OCI-LY3 (cell line): Measurements from ENCODE around the gene SMIM7.
"Not testable (repeated sequence)": the region's sequence is repeated elsewhere in the genome, so short reads cannot be mapped to it uniquely, and the experiment has no call there.

ENCODE experiments used
- H2AFZ ChIP-seq: fragments of 200-600, 300-600 bp; shearing (Covaris generic); 2 replicates; pipeline ENCODE4 v1.6.0; 2014; ENCODE audit warnings: antibody characterized with exemption, low read depth, low read length
- H3K27ac ChIP-seq: fragments of 200-600, 300-600 bp; sonication (generic); 2 replicates; pipeline ENCODE4 v1.5.1; 2014; ENCODE audit warnings: mild to moderate bottlenecking, low read length, moderate library complexity, mixed read lengths
- H3K27me3 ChIP-seq: fragments of 200-600, 300-600 bp; sonication (generic); 2 replicates; pipeline ENCODE4 v1.6.1; 2014; ENCODE audit warnings: low read depth, low read length, mixed read lengths
- H3K36me3 ChIP-seq: fragments of 200-600, 300-600 bp; sonication (generic); replicated peaks from 2 replicates; pipeline ENCODE3; 2014; ENCODE audit warnings: low read depth, low read length, mixed read lengths
- H3K4me1 ChIP-seq: fragments of 300-600, 200-600 bp; sonication (generic); 2 replicates; pipeline ENCODE4 v1.6.1; 2014; ENCODE audit warnings: low read length, mixed read lengths
- H3K4me2 ChIP-seq: fragments of 200-600, 300-600 bp; sonication (generic); 2 replicates; pipeline ENCODE4 v1.6.1; 2014; ENCODE audit warnings: low read length, mixed read lengths
- H3K4me3 ChIP-seq: fragments of 300-600, 200-600 bp; sonication (generic); 2 replicates; pipeline ENCODE4 v1.5.1; 2014; ENCODE audit warnings: antibody characterized with exemption, mild to moderate bottlenecking, low read length, moderate library complexity
- H3K79me2 ChIP-seq: fragments of 300-600, 200-600 bp; shearing (Covaris generic); 2 replicates; pipeline ENCODE4 v1.6.1; 2014; ENCODE audit warnings: mild to moderate bottlenecking, low read length, mixed read lengths
- H3K9ac ChIP-seq: fragments of 300-600, 200-600 bp; shearing (Covaris generic); 2 replicates; pipeline ENCODE4 v1.6.0; 2014; ENCODE audit warnings: mild to moderate bottlenecking, low read length, moderate library complexity
- H3K9me3 ChIP-seq: fragments of 200-600, 300-600 bp; shearing (Covaris generic); 2 replicates; pipeline ENCODE4 v1.6.1; 2014; ENCODE audit warnings: low read length, mixed read lengths; ENCODE audit not compliant: insufficient read depth
- H4K20me1 ChIP-seq: fragments of 200-600, 300-600 bp; sonication (generic); 2 replicates; pipeline ENCODE4 v1.6.1; 2016; ENCODE audit warnings: low read length, mixed read lengths; ENCODE audit not compliant: insufficient read depth
- EZH2phosphoT487 ChIP-seq: fragments of 200-600 bp; shearing (Covaris generic); IDR thresholded peaks from 2 replicates; pipeline ENCODE4 v1.6.1; 2018; ENCODE audit warnings: antibody characterized with exemption, mixed run types, low read depth
- TF ChIP-seq, protein P1 (sequence below): fragments of 200-600, 300-600 bp; sonication (generic); IDR thresholded peaks from 2 replicates; pipeline ENCODE4 v1.5.1; 2014; ENCODE audit warnings: antibody characterized with exemption, low read length, low read depth

SMIM7 gene

GRCh38 chr19:16673231-16673630 is 13.3 kb upstream of the SMIM7 start:
- Histone ChIP-seq H3K79me2 (no peaks in the 10 kb centered on the region), H3K27ac (no peak overlapping the region), H3K27me3 (no peaks in the 10 kb centered on the region), H3K9ac (no peak overlapping the region), H3K9me3 (no peaks in the 10 kb centered on the region), H3K36me3 (no peaks in the 10 kb centered on the region), H3K4me2 (no peak overlapping the region), H3K4me1 (no peaks in the 10 kb centered on the region), H3K4me3 (no peak overlapping the region), H4K20me1 (no peaks in the 10 kb centered on the region), H2AFZ (no peak overlapping the region)
- no peak for TF ChIP-seq EZH2phosphoT487
- TF ChIP-seq, protein P1, sequence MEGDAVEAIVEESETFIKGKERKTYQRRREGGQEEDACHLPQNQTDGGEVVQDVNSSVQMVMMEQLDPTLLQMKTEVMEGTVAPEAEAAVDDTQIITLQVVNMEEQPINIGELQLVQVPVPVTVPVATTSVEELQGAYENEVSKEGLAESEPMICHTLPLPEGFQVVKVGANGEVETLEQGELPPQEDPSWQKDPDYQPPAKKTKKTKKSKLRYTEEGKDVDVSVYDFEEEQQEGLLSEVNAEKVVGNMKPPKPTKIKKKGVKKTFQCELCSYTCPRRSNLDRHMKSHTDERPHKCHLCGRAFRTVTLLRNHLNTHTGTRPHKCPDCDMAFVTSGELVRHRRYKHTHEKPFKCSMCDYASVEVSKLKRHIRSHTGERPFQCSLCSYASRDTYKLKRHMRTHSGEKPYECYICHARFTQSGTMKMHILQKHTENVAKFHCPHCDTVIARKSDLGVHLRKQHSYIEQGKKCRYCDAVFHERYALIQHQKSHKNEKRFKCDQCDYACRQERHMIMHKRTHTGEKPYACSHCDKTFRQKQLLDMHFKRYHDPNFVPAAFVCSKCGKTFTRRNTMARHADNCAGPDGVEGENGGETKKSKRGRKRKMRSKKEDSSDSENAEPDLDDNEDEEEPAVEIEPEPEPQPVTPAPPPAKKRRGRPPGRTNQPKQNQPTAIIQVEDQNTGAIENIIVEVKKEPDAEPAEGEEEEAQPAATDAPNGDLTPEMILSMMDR, result no peak

DNA sequence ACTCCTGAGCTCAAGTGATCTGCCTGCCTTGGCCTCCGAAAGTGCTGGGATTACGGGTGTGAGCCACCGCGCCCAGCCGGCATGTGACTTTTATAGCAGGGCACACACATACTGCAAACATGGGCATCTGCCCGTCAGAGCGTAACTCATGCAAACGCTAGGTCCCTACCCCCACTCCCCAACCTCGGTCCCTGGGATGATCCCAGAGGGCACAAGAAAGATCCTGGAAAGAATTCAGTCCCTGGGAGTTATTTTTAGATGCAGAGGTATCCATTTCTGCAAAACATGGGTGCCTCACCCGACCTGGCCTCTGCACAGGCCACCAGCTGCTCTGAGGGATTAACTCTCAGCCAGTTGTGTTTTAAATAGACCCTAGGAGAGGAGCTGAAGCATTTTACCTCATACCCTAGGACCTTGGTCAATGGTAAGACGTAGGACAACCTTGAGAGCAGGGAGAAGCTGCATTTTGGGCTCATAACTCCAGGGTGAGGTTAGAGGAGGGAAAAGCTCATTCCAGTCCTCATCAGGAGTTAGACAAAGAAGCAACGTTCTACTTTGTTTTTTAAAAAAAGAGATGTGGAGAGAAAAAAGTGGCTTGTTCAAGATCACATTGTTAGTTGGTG is 11.8 kb upstream of the SMIM7 start:
- H3K27me3 ChIP-seq, result no peaks in the 10 kb centered on the region
- no peaks in the 10 kb centered on the region for H3K4me1 ChIP-seq
- H3K9me3 ChIP-seq, result no peaks in the 10 kb centered on the region
- no peak overlapping the region for H3K9ac ChIP-seq
- TF ChIP-seq, protein P1, result no peak
- no peak for TF ChIP-seq EZH2phosphoT487
- H3K4me3 ChIP-seq, result no peak overlapping the region
- no peaks in the 10 kb centered on the region for H3K79me2 ChIP-seq
- no peak overlapping the region for H3K4me2 ChIP-seq
- no peak overlapping the region for H2AFZ ChIP-seq
- no peak overlapping the region for H3K27ac ChIP-seq
- no peaks in the 10 kb centered on the region for H3K36me3 ChIP-seq
- H4K20me1 ChIP-seq, result no peaks in the 10 kb centered on the region

- Histone ChIP-seq H3K4me3 (no peak overlapping the region), H3K4me1 (no peaks in the 10 kb centered on the region), H3K4me2 (no peak overlapping the region), H3K9me3 (no peaks in the 10 kb centered on the region), H3K36me3 (no peaks in the 10 kb centered on the region), H3K9ac (no peak overlapping the region), H4K20me1 (no peaks in the 10 kb centered on the region), H3K79me2 (no peaks in the 10 kb centered on the region), H2AFZ (no peak overlapping the region), H3K27me3 (no peaks in the 10 kb centered on the region), H3K27ac (no peak overlapping the region)
- no peak for TF ChIP-seq EZH2phosphoT487
- TF ChIP-seq, protein P1, result no peak
Measured at GRCh38 chr19:16670291-16670690, 10.3 kb upstream of the SMIM7 start.

DNA sequence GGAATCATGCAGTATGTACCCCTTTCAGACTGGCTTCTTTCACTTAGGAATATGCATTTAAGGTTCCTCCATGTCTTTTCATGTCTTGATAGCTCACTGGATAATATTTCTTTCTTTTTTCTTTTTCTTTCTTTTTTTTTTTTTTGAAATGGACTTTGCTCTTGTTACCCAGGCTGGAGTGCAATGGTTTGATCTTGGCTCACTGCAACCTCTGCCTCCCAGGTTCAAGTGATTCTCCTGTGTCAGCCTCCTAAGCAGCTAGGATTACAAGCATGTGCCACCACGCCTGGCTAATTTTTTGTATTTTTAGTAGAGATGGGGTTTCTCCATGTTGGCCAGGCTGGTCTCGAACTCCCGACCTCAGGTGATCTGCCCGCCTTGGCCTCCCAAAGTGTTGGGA is 8.8 kb upstream of the SMIM7 start:
- not testable (repeated sequence) for H2AFZ ChIP-seq, H3K36me3 ChIP-seq, H3K4me1 ChIP-seq, H3K27me3 ChIP-seq, H3K9me3 ChIP-seq, H3K4me2 ChIP-seq, H3K79me2 ChIP-seq, H4K20me1 ChIP-seq, H3K9ac ChIP-seq, H3K27ac ChIP-seq, H3K4me3 ChIP-seq

- Histone ChIP-seq H3K36me3 (no peaks in the 10 kb centered on the region), H2AFZ (no peak overlapping the region), H3K9me3 (no peaks in the 10 kb centered on the region), H4K20me1 (no peaks in the 10 kb centered on the region), H3K4me1 (no peaks in the 10 kb centered on the region), H3K27me3 (no peaks in the 10 kb centered on the region), H3K4me3 (no peak overlapping the region), H3K4me2 (no peak overlapping the region), H3K9ac (no peak overlapping the region), H3K79me2 (no peaks in the 10 kb centered on the region), H3K27ac (no peak overlapping the region)
- TF ChIP-seq, protein P1, result no peak
- no peak for TF ChIP-seq EZH2phosphoT487
Measured at GRCh38 chr19:16668176-16668575, 8.2 kb upstream of the SMIM7 start.
